HCT116 (cell line): ENCODE measurements around the gene CLRN1.

Experiments used
- CTCF ChIP-seq, 3 experiments: fragments of 200-600 bp in 1 of 3; sonication (generic) in 1 of 3; IDR thresholded peaks in 2 of 3; conservative IDR thresholded peaks in 1 of 3; 2 replicates each; pipeline ENCODE4 v1.5.1; 2012 to 2017; ENCODE audit warnings: low read depth in 2 of 3, low read length in 2 of 3, antibody characterized with exemption in 1 of 3, borderline replicate concordance in 1 of 3, control low read depth in 1 of 3, mild to moderate bottlenecking in 1 of 3, mixed read lengths in 1 of 3, mixed run types in 1 of 3, moderate library complexity in 1 of 3; ENCODE audit not compliant: insufficient read depth in 1 of 3
- EGR1 ChIP-seq: IDR thresholded peaks from 2 replicates; pipeline ENCODE4 v1.6.1; 2012; ENCODE audit warnings: low read depth
- EZH2phosphoT487 ChIP-seq: fragments of 200-600 bp; IDR thresholded peaks from 2 replicates; pipeline ENCODE4 v1.6.1; 2018; ENCODE audit warnings: antibody characterized with exemption, borderline replicate concordance
- FOSL1 ChIP-seq: IDR thresholded peaks from 2 replicates; pipeline ENCODE4 v1.6.1; 2012; ENCODE audit warnings: low read depth
- POLR2AphosphoS5 ChIP-seq: IDR thresholded peaks from 2 replicates; pipeline ENCODE4 v1.6.1; 2011; ENCODE audit warnings: mild to moderate bottlenecking, low read depth, low read length, moderate library complexity
- REST ChIP-seq: IDR thresholded peaks from 2 replicates; pipeline ENCODE4 v1.6.1; 2012; ENCODE audit warnings: low read depth
- YY1 ChIP-seq: IDR thresholded peaks from 2 replicates; pipeline ENCODE4 v1.6.1; 2011; ENCODE audit warnings: low read length, low read depth, moderate library complexity, mild to moderate bottlenecking; ENCODE audit not compliant: insufficient replicate concordance; ENCODE audit errors: extremely low read depth

GRCh38 chr3:150975086-150975991 lies 2.8 kb upstream of the CLRN1 start:
- TF ChIP-seq CTCF (IDR thresholded peaks at IDR 0.05 in 2 of 3, conservative IDR thresholded peaks at IDR 0.05 in 1 of 3; ENCODE audit: borderline replicate concordance in 1 of 3, insufficient read depth in 1 of 3, low read depth in 2 of 3, low read length in 2 of 3), result no peak
- no peak for TF ChIP-seq EZH2phosphoT487
- TF ChIP-seq REST, result no peak
- TF ChIP-seq EGR1, result no peak
- no peak for TF ChIP-seq YY1
- no peak for TF ChIP-seq FOSL1
- TF ChIP-seq POLR2AphosphoS5, result no peak
